CD14-positive monocyte (primary cell): ENCODE data around the gene DPPA5. TPM values are rescaled to one million over a fixed set of nuclear protein-coding genes. Genes with fewer than 3 reads are reported as not detected.

ENCODE experiments used
- DNase-seq, 3 donors: peaks; one replicate each; pipeline ENCODE4 v3.0.0-alpha.2; 2011 to 2022
- H2AFZ ChIP-seq: 2 replicates; pipeline ENCODE4 v1.6.0; 2012; ENCODE audit warnings: mild to moderate bottlenecking, low read depth, low read length, inconsistent platforms; ENCODE audit not compliant: insufficient read depth, poor library complexity, severe bottlenecking
- H3K27ac ChIP-seq, 2 donors: 1 replicate in 1 of 2; 2 replicates in 1 of 2; pipeline ENCODE4 v1.5.1; 2012 to 2013; ENCODE audit warnings: low read length in 2 of 2, control low read depth in 1 of 2, inconsistent platforms in 1 of 2, low read depth in 1 of 2, mild to moderate bottlenecking in 1 of 2
- H3K27me3 ChIP-seq, 2 donors: one replicate each; pipeline versions ENCODE4 v1.6.0 to v1.6.1; 2011 to 2013; ENCODE audit warnings: low read length in 2 of 2; ENCODE audit not compliant: control insufficient read depth in 2 of 2, insufficient read depth in 2 of 2
- H3K36me3 ChIP-seq, 2 donors: replicated peaks in 1 of 2; 1 replicate in 1 of 2; 2 replicates in 1 of 2; pipeline versions ENCODE4 v1.5.1 to v1.6.1; 2012 to 2013; ENCODE audit warnings: low read length in 2 of 2, control low read depth in 1 of 2, inconsistent platforms in 1 of 2, mild to moderate bottlenecking in 1 of 2; ENCODE audit not compliant: insufficient read depth in 2 of 2, control insufficient read depth in 1 of 2
- H3K4me1 ChIP-seq, 2 donors: 1 replicate in 1 of 2; 2 replicates in 1 of 2; pipeline versions ENCODE4 v1.5.1 to v1.6.1; 2012 to 2013; ENCODE audit warnings: low read length in 2 of 2, control low read depth in 1 of 2, inconsistent platforms in 1 of 2, mild to moderate bottlenecking in 1 of 2, moderate library complexity in 1 of 2; ENCODE audit not compliant: insufficient read depth in 2 of 2, control insufficient read depth in 1 of 2
- H3K4me2 ChIP-seq: replicated peaks from 2 replicates; pipeline ENCODE3; 2012; ENCODE audit warnings: low read length, moderate library complexity, mild to moderate bottlenecking; ENCODE audit not compliant: poor library complexity, severe bottlenecking; ENCODE audit errors: extremely low read depth
- H3K4me3 ChIP-seq, 3 experiments: fragments of 200-600 bp in 1 of 3; sonication (generic) in 1 of 3; replicated peaks in 1 of 3; 1 replicate in 2 of 3; 2 replicates in 1 of 3; pipeline ENCODE4 v1.5.1; 2011 to 2013; ENCODE audit warnings: low read length in 3 of 3, mild to moderate bottlenecking in 3 of 3, control low read depth in 2 of 3, low read depth in 2 of 3, inconsistent platforms in 1 of 3, moderate library complexity in 1 of 3
- H3K79me2 ChIP-seq: 2 replicates; pipeline ENCODE4 v1.6.0; 2012; ENCODE audit warnings: mild to moderate bottlenecking, control low read depth, inconsistent platforms, low read length, moderate library complexity; ENCODE audit not compliant: insufficient read depth
- H3K9ac ChIP-seq: 2 replicates; pipeline ENCODE4 v1.6.0; 2017; ENCODE audit warnings: low read length, mild to moderate bottlenecking; ENCODE audit not compliant: insufficient read depth, poor library complexity, severe bottlenecking
- H3K9me3 ChIP-seq, 2 donors: replicated peaks in 1 of 2; 1 replicate in 1 of 2; 2 replicates in 1 of 2; pipeline versions ENCODE4 v1.5.1 to v1.6.1; 2012 to 2013; ENCODE audit warnings: low read length in 2 of 2, control low read depth in 1 of 2; ENCODE audit not compliant: control insufficient read depth in 1 of 2, insufficient read depth in 1 of 2
- H4K20me1 ChIP-seq: 2 replicates; pipeline ENCODE4 v1.6.0; 2012; ENCODE audit warnings: mild to moderate bottlenecking, low read length, control low read depth, moderate library complexity; ENCODE audit not compliant: insufficient read depth
- H3K27ac Mint-ChIP-seq, 7 donors: one replicate each; pipeline ENCODE4 v1.8.0; 2020; ENCODE audit warnings: mild to moderate bottlenecking in 7 of 7, mixed read lengths in 7 of 7, moderate library complexity in 6 of 7, inconsistent platforms in 2 of 7
- H3K27me3 Mint-ChIP-seq, 3 donors: one replicate each; pipeline ENCODE4 v1.8.0; 2021 to 2022; ENCODE audit warnings: low read depth in 3 of 3, mild to moderate bottlenecking in 3 of 3, mixed read lengths in 3 of 3, moderate library complexity in 3 of 3, inconsistent platforms in 1 of 3
- H3K36me3 Mint-ChIP-seq, 2 donors: one replicate each; pipeline ENCODE4 v1.8.0; 2020; ENCODE audit warnings: mixed read lengths in 2 of 2, inconsistent platforms in 1 of 2, mild to moderate bottlenecking in 1 of 2
- H3K4me1 Mint-ChIP-seq: one replicate; pipeline ENCODE4 v1.8.0; 2020; ENCODE audit warnings: mild to moderate bottlenecking, mixed read lengths
- H3K4me3 Mint-ChIP-seq, 2 donors: one replicate each; pipeline ENCODE4 v1.8.0; 2020; ENCODE audit warnings: mild to moderate bottlenecking in 2 of 2, mixed read lengths in 2 of 2, moderate library complexity in 1 of 2
- H3K9me3 Mint-ChIP-seq, 7 donors: one replicate each; pipeline ENCODE4 v1.8.0; 2020 to 2022; ENCODE audit warnings: mixed read lengths in 7 of 7, mild to moderate bottlenecking in 6 of 7, moderate library complexity in 6 of 7, inconsistent platforms in 2 of 7
- WGBS: methylation state at CpG from one replicate; pipeline ENCODE4 v1.1.5; 2013; ENCODE audit warnings: missing lambda C conversion rate; ENCODE audit not compliant: insufficient coverage; 5-methylcytosine and 5-hydroxymethylcytosine counted together
- intact Hi-C, 2 donors: fragments of 100-400 bp; cut with micrococcal nuclease; formaldehyde crosslinking; loops; one replicate each; pipeline versions ENCODE4 v1.15.0 to v1.15.1; 2023
- polyA plus RNA-seq, 3 donors: library from polyadenylated mRNA; depleted of rRNA in 1 of 3; unstranded in 2 of 3; stranded (reverse) in 1 of 3; fragments of 300-500 nt in 2 of 3; fragments of >200 nt in 1 of 3; fragmentation: Illumina TruSeq in 2 of 3; gene quantifications; 1 replicate in 2 of 3; 2 replicates in 1 of 3; pipeline ENCODE4 v1.2.3, GENCODE V29; 2012 to 2021
- TF ChIP-seq, protein P1 (sequence below): fragments of 200-600 bp; IDR thresholded peaks from one replicate; pipeline ENCODE4 v1.8.0; 2022; ENCODE audit warnings: antibody characterized with exemption, mild to moderate bottlenecking

The DPPA5 gene
- polyA plus RNA-seq, 3 donors, result not detected

DNA sequence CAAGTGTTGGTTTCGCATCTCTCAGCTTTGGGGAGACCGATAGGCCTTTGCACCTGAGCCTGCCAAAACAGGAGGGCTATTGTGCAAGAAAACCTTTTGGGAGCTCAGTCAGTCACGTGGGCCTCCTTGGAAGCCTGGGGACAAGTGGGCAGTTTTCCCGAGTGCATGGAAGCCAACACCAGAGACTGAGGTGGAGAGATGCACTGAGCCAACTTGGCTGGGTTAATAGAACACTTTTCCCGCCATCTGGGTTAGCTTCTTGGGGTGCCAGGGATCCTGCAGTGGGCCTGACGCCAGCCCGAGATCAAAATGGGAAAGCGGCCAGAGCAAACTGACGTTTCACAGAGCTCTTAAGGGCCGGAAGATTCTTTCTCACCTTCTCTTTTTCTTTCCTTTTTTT, 18.4 kb upstream of the DPPA5 start:
- Mint-ChIP-seq H3K4me3 (no peak overlapping the region), H3K9me3 (peaks cover 4 to 26% (median 24%) of the 10 kb centered on the region in 7 donors), H3K27me3 (peaks cover 1 to 5% (median 1%) of the 10 kb centered on the region in 3 donors), H3K27ac (no peak overlapping the region), H3K4me1 (no peaks in the 10 kb centered on the region), H3K36me3 (no peaks in the 10 kb centered on the region)
- intact Hi-C loops, result no loop called here
- Histone ChIP-seq H3K36me3 (no peaks in the 10 kb centered on the region), H3K4me3 (no peak overlapping the region), H3K27ac (no peak overlapping the region), H3K4me2 (no peak overlapping the region), H3K9ac (no peak overlapping the region), H3K27me3 (no peaks in the 10 kb centered on the region), H2AFZ (no peak overlapping the region), H3K79me2 (no peaks in the 10 kb centered on the region), H3K4me1 (no peaks in the 10 kb centered on the region), H3K9me3 (peaks cover 9 to 29% of the 10 kb centered on the region in 2 donors), H4K20me1 (no peaks in the 10 kb centered on the region)
- WGBS, result 96% methylated on average over 5 of the region's 10 CpGs
- no peak for DNase-seq
- TF ChIP-seq, protein P1, sequence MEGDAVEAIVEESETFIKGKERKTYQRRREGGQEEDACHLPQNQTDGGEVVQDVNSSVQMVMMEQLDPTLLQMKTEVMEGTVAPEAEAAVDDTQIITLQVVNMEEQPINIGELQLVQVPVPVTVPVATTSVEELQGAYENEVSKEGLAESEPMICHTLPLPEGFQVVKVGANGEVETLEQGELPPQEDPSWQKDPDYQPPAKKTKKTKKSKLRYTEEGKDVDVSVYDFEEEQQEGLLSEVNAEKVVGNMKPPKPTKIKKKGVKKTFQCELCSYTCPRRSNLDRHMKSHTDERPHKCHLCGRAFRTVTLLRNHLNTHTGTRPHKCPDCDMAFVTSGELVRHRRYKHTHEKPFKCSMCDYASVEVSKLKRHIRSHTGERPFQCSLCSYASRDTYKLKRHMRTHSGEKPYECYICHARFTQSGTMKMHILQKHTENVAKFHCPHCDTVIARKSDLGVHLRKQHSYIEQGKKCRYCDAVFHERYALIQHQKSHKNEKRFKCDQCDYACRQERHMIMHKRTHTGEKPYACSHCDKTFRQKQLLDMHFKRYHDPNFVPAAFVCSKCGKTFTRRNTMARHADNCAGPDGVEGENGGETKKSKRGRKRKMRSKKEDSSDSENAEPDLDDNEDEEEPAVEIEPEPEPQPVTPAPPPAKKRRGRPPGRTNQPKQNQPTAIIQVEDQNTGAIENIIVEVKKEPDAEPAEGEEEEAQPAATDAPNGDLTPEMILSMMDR, result no peak

DNA sequence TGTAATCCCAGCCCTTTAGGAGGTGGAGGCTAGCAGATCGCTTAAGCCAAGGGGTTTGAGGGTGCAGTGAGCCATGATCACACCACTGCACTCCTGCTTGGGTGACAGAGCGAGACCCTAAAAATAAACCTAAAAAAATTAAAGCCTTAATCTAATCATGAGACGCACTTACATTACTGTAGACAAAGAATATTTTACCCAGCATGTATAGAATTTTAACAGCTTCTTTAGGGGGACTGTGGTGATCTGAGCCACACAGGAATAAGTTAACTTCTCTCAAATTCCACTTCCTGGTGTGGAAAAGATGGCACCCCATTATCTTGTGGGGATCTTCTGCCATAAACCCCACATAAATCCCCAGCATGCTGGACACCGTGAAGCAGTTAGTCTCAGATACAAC, 17.9 kb upstream of the DPPA5 start:
- Mint-ChIP-seq H3K4me1 (no peaks in the 10 kb centered on the region), H3K27me3 (peaks cover 1 to 5% (median 1%) of the 10 kb centered on the region in 3 donors), H3K4me3 (no peak overlapping the region), H3K27ac (no peak overlapping the region), H3K36me3 (no peaks in the 10 kb centered on the region), H3K9me3 (peaks cover 4 to 26% (median 24%) of the 10 kb centered on the region in 7 donors)
- Histone ChIP-seq H3K4me3 (no peak overlapping the region), H4K20me1 (no peaks in the 10 kb centered on the region), H3K4me1 (no peaks in the 10 kb centered on the region), H3K9ac (no peak overlapping the region), H2AFZ (no peak overlapping the region), H3K4me2 (no peak overlapping the region), H3K36me3 (no peaks in the 10 kb centered on the region), H3K27ac (no peak overlapping the region), H3K27me3 (no peaks in the 10 kb centered on the region), H3K79me2 (no peaks in the 10 kb centered on the region), H3K9me3 (peaks cover 9 to 29% of the 10 kb centered on the region in 2 donors)
- TF ChIP-seq, protein P1, result no peak
- WGBS, result 100% methylated on average over 2 of the region's 4 CpGs
- DNase-seq, result no peak
- intact Hi-C loops, result no loop called here
